ENCODE results near the gene FOLR1.

Gene FOLR1

DNA sequence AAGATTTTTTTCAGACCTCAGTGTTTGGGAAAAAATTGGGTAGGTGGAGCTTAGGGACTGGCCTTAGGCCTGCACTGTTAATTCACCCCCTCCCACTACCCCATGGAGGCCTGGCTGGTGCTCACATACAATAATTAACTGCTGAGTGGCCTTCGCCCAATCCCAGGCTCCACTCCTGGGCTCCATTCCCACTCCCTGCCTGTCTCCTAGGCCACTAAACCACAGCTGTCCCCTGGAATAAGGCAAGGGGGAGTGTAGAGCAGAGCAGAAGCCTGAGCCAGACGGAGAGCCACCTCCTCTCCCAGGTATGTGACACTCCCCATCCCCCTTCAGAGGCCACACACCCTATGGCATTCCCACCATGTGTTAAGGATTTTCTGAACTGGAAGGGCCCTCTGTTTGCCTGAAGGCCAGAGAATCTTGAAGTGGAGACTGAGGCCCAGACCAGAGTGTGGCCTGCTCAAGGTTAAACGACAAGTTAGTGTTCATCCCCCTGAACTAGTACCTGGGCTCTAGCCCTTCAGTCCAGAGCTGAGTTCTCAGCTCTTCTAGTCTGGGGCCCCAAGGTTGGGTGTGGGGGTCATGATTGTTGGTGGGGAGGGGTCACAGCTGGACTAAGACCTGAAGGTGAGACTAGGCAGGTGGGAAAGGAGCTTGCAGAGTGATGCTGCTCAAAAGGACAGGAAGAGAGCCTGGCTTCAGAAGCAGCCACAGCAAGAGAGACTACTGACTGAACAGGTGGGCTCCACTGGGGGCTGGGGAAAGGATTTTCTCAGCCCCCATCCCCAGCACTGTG lies 2.3 kb upstream of the FOLR1 start:
- TF ChIP-seq RAD21 (IDR thresholded peaks at IDR 0.05; ENCODE audit: low read depth) (no peak), TEAD4 (IDR thresholded peaks at IDR 0.05) (0 out of 2 replicates have a peak, but pooled peaks have one; percentile 39)

DNA sequence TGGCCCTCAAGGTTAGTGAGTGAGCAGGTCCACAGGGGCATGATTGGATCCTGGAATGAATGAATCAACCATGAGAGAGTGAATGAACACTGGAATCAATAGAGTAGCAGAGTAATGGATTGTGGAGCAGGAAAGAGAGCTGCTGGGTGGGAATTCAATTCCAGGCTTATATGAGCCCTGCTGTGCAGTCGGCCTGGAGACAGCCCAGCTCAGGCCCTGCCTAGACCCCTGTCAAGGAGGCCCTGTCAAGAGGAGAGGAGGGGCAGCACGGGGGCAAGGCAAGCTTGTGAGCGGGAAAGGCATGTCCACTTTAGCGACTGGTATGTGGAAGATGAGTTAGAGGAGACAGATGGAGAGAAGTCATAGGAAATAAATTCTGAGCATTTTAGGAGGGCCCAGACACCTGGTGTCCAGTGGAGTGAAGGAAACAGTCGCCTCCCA lies 1.3 kb upstream of the FOLR1 start:
- no peak for TF ChIP-seq NFIC (IDR thresholded peaks at IDR 0.05)
- no peak for TF ChIP-seq ZBTB7A (IDR thresholded peaks at IDR 0.05; ENCODE audit: low read depth)
- no peak for TF ChIP-seq TCF12 (IDR thresholded peaks at IDR 0.05; ENCODE audit: low read depth)
- no peak for TF ChIP-seq YY1 (IDR thresholded peaks at IDR 0.05; ENCODE audit: low read depth)
- TF ChIP-seq EGR1 (IDR thresholded peaks at IDR 0.05): no peak
- no peak for TF ChIP-seq CEBPB (IDR thresholded peaks at IDR 0.05)
- TF ChIP-seq, protein P1, sequence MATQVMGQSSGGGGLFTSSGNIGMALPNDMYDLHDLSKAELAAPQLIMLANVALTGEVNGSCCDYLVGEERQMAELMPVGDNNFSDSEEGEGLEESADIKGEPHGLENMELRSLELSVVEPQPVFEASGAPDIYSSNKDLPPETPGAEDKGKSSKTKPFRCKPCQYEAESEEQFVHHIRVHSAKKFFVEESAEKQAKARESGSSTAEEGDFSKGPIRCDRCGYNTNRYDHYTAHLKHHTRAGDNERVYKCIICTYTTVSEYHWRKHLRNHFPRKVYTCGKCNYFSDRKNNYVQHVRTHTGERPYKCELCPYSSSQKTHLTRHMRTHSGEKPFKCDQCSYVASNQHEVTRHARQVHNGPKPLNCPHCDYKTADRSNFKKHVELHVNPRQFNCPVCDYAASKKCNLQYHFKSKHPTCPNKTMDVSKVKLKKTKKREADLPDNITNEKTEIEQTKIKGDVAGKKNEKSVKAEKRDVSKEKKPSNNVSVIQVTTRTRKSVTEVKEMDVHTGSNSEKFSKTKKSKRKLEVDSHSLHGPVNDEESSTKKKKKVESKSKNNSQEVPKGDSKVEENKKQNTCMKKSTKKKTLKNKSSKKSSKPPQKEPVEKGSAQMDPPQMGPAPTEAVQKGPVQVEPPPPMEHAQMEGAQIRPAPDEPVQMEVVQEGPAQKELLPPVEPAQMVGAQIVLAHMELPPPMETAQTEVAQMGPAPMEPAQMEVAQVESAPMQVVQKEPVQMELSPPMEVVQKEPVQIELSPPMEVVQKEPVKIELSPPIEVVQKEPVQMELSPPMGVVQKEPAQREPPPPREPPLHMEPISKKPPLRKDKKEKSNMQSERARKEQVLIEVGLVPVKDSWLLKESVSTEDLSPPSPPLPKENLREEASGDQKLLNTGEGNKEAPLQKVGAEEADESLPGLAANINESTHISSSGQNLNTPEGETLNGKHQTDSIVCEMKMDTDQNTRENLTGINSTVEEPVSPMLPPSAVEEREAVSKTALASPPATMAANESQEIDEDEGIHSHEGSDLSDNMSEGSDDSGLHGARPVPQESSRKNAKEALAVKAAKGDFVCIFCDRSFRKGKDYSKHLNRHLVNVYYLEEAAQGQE (IDR thresholded peaks at IDR 0.05; ENCODE audit: low read depth): no peak
- no peak for TF ChIP-seq CREB1 (IDR thresholded peaks at IDR 0.05; ENCODE audit: low read depth)
- TF ChIP-seq TAF1 (IDR thresholded peaks at IDR 0.05; ENCODE audit: low read depth): no peak
- TF ChIP-seq TEAD4 (IDR thresholded peaks at IDR 0.05): no peak
- TF ChIP-seq FOXM1 (IDR thresholded peaks at IDR 0.05; ENCODE audit: borderline replicate concordance, low read depth): no peak
- TF ChIP-seq MAX (IDR thresholded peaks at IDR 0.05): no peak
- no peak for TF ChIP-seq EP300 (IDR thresholded peaks at IDR 0.05; ENCODE audit: borderline replicate concordance)
- TF ChIP-seq RAD21 (IDR thresholded peaks at IDR 0.05; ENCODE audit: low read depth): no peak
- TF ChIP-seq, protein P2, sequence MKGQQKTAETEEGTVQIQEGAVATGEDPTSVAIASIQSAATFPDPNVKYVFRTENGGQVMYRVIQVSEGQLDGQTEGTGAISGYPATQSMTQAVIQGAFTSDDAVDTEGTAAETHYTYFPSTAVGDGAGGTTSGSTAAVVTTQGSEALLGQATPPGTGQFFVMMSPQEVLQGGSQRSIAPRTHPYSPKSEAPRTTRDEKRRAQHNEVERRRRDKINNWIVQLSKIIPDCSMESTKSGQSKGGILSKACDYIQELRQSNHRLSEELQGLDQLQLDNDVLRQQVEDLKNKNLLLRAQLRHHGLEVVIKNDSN (IDR thresholded peaks at IDR 0.05): no peak

DNA sequence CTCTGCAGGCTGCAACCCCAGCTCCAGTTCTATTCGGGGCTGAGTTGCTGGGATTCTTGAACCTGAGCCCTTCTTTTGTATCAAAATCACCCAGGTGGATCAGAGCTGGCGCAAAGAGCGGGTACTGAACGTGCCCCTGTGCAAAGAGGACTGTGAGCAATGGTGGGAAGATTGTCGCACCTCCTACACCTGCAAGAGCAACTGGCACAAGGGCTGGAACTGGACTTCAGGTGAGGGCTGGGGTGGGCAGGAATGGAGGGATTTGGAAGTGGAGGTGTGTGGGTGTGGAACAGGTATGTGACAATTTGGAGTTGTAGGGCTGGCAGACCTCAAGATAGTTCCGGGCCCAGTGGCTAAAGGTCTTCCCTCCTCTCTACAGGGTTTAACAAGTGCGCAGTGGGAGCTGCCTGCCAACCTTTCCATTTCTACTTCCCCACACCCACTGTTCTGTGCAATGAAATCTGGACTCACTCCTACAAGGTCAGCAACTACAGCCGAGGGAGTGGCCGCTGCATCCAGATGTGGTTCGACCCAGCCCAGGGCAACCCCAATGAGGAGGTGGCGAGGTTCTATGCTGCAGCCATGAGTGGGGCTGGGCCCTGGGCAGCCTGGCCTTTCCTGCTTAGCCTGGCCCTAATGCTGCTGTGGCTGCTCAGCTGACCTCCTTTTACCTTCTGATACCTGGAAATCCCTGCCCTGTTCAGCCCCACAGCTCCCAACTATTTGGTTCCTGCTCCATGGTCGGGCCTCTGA lies 3.8 kb downstream of the FOLR1 start:
- TF ChIP-seq TCF12 (IDR thresholded peaks at IDR 0.05; ENCODE audit: low read depth): no peak
- peak; percentile 18; the same call in 1 of the 2 replicates for TF ChIP-seq EP300 (IDR thresholded peaks at IDR 0.05; ENCODE audit: borderline replicate concordance)
- no peak for TF ChIP-seq TAF1 (IDR thresholded peaks at IDR 0.05; ENCODE audit: low read depth)
- TF ChIP-seq YY1 (IDR thresholded peaks at IDR 0.05; ENCODE audit: low read depth): no peak

DNA sequence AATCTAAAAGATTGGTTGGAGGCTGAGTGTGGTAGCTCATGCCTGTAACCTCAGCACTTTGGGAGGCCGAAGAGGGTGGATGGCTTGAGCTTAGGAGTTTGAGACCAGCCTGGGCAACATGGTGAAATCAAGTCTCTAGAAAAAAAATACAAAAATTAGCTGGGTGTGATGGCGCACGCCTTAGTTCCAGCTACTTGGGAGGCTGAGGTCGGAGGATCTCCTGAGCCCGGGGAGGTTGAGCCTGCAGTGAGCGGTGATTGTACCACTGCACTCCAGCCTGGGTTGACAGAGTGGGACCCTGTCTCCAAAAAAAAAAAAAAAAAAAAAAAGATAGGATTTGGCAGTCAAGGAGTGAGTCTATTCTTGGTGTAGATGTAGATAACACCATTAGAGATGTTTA lies 10.6 kb downstream of the FOLR1 start:
- no peak for TF ChIP-seq TCF12 (IDR thresholded peaks at IDR 0.05; ENCODE audit: low read depth)
- TF ChIP-seq NFIC (IDR thresholded peaks at IDR 0.05): no peak
- TF ChIP-seq EGR1 (IDR thresholded peaks at IDR 0.05): no peak
- TF ChIP-seq TAF1 (IDR thresholded peaks at IDR 0.05; ENCODE audit: low read depth): no peak
- TF ChIP-seq, protein P1 (IDR thresholded peaks at IDR 0.05; ENCODE audit: low read depth): no peak
- no peak for TF ChIP-seq FOXM1 (IDR thresholded peaks at IDR 0.05; ENCODE audit: borderline replicate concordance, low read depth)
- no peak for TF ChIP-seq CREB1 (IDR thresholded peaks at IDR 0.05; ENCODE audit: low read depth)
- no peak for TF ChIP-seq EP300 (IDR thresholded peaks at IDR 0.05; ENCODE audit: borderline replicate concordance)
- TF ChIP-seq RAD21 (IDR thresholded peaks at IDR 0.05; ENCODE audit: low read depth): no peak
- TF ChIP-seq, protein P2 (IDR thresholded peaks at IDR 0.05): no peak
- TF ChIP-seq TEAD4 (IDR thresholded peaks at IDR 0.05): no peak
- TF ChIP-seq YY1 (IDR thresholded peaks at IDR 0.05; ENCODE audit: low read depth): no peak
- TF ChIP-seq ZBTB7A (IDR thresholded peaks at IDR 0.05; ENCODE audit: low read depth): no peak
- TF ChIP-seq CEBPB (IDR thresholded peaks at IDR 0.05): no peak

DNA sequence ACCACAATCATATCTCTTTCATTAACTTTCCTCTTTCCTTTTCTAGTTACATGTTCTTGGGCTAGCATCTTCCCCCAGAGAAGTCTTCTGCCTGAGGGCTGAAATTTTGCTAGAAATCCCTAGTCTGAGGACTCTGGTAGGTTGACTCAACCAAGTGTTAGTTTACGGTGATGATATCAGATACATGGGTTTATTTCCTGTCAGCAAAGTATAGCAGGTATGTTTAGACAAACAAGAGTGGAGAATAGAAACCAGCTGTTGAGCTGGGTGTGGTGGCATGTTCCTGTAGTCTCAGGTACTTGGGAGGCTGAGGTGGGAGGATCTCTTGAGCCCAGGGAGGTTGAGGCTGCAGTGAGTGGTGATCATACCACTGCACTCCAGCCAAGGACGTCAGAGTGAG lies 11.2 kb downstream of the FOLR1 start:
- TF ChIP-seq, protein P2 (IDR thresholded peaks at IDR 0.05): no peak
- no peak for TF ChIP-seq RAD21 (IDR thresholded peaks at IDR 0.05; ENCODE audit: low read depth)
